GM06990 (cell line): ENCODE data around the gene CLEC12A.

Experiments used
- DNase-seq: peaks from one replicate; pipeline ENCODE4 v3.0.0-alpha.2; 2011; ENCODE audit not compliant: insufficient read length; ENCODE audit errors: extremely low read depth
- H3K27me3 ChIP-seq: replicated peaks from 2 replicates; pipeline ENCODE4 v1.6.0; 2011; ENCODE audit warnings: low read length; ENCODE audit not compliant: control insufficient read depth, insufficient read depth
- H3K36me3 ChIP-seq: 2 replicates; pipeline ENCODE4 v1.5.1; 2011; ENCODE audit warnings: low read length; ENCODE audit not compliant: control insufficient read depth, insufficient read depth
- H3K4me3 ChIP-seq: replicated peaks from 2 replicates; pipeline ENCODE4 v1.5.1; 2011; ENCODE audit warnings: low read depth, mild to moderate bottlenecking, control low read depth, low read length
- CTCF ChIP-seq: IDR thresholded peaks from 2 replicates; pipeline ENCODE4 v1.5.1; 2011; ENCODE audit warnings: low read length, control low read depth, mild to moderate bottlenecking, inconsistent platforms; ENCODE audit not compliant: insufficient read depth, poor library complexity, severe bottlenecking

CLEC12A gene

GRCh38 chr12:9971181-9971580, at the start of gene CLEC12A:
CLEC12A (plus strand) TSS chr12:9971409; CDS start chr12:9971597, 188 bp downstream.
- Histone ChIP-seq H3K27me3 (no peaks in the 10 kb centered on the region), H3K36me3 (no peaks in the 10 kb centered on the region), H3K4me3 (no peak within 1 kb of the TSS)
- no peak for DNase-seq
- no peak for TF ChIP-seq CTCF

GRCh38 chr12:9922429-9922828, 48.8 kb upstream of the CLEC12A start:
- H3K4me3 ChIP-seq, result no peak overlapping the region

GRCh38 chr12:9925705-9926393, 45.4 kb upstream of the CLEC12A start:
- Histone ChIP-seq H3K36me3 (no peaks in the 10 kb centered on the region), H3K27me3 (no peaks in the 10 kb centered on the region), H3K4me3 (no peak overlapping the region)
- no peak for DNase-seq
- TF ChIP-seq CTCF, result peak; percentile 45

More at GRCh38 chr12:9922429-9922828, 48.8 kb upstream of the CLEC12A start:
- H3K36me3 ChIP-seq, result no peaks in the 10 kb centered on the region
- DNase-seq, result no peak
- no peaks in the 10 kb centered on the region for H3K27me3 ChIP-seq
- TF ChIP-seq CTCF, result no peak

DNA sequence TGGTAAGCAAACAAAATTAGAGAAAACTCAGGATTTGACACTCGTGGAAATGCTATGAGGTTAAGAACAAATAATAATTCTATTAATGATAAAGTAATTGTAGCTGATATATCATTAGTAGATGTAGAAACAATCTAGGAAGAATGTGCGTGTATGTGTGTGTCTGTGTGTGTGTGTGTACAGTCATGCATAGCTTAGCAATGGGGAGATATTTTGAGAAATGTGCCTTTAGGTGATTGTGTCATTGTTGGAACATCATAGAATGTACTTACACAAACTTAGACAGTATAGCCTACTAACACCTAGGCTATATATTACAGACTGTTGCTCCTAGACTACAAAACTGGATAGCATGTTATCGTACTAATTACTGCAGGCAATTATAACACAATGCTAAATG, 44.3 kb upstream of the CLEC12A start:
- Histone ChIP-seq H3K27me3 (no peaks in the 10 kb centered on the region), H3K4me3 (no peak overlapping the region), H3K36me3 (no peaks in the 10 kb centered on the region)
- no peak for DNase-seq
- TF ChIP-seq CTCF, result no peak

- TF ChIP-seq CTCF, result no peak
- DNase-seq, result no peak
- H3K36me3 ChIP-seq, result no peaks in the 10 kb centered on the region
- H3K27me3 ChIP-seq, result no peaks in the 10 kb centered on the region
- no peak overlapping the region for H3K4me3 ChIP-seq
These were observed 42.6 kb upstream of the CLEC12A start for GRCh38 chr12:9928607-9929006.

GRCh38 chr12:9931245-9931644, 40.0 kb upstream of the CLEC12A start:
- no peak for TF ChIP-seq CTCF
- Histone ChIP-seq H3K4me3 (no peak overlapping the region), H3K36me3 (no peaks in the 10 kb centered on the region), H3K27me3 (no peaks in the 10 kb centered on the region)
- no peak for DNase-seq
